Measurements from ENCODE around the gene RBBP5. TPM values are rescaled to one million over a fixed set of nuclear protein-coding genes. Genes with fewer than 3 reads are reported as not detected.

RBBP5 gene
- total RNA-seq, 1 experiment from 2014 or later = 17.3 TPM

- H3K4me3 Mint-ChIP-seq = no peak overlapping the region
- Histone ChIP-seq H3K27ac (ENCODE audit: insufficient read length, low read depth, low read length) (no peak overlapping the region), H3K23ac (ENCODE audit: insufficient read length, low read depth, low read length) (no peak overlapping the region), H4K8ac (replicated peaks; ENCODE audit: insufficient read length, low read depth, low read length) (no peak overlapping the region), H2BK5ac (ENCODE audit: insufficient read length, low read length) (no peak overlapping the region), H3K9me3 (ENCODE audit: control insufficient read depth, low read depth, low read length) (no peaks in the 10 kb centered on the region), H2AK5ac (ENCODE audit: insufficient read length, low read length) (no peak overlapping the region), H4K20me1 (ENCODE audit: control insufficient read depth, insufficient read depth, insufficient read length) (no peaks in the 10 kb centered on the region), H4K91ac (ENCODE audit: insufficient read length, low read depth, low read length) (no peak overlapping the region), H3K4me1 (ENCODE audit: insufficient read depth, low read length) (no peaks in the 10 kb centered on the region), H2BK12ac (ENCODE audit: insufficient read length, low read depth, low read length) (no peak overlapping the region), H3K4me2 (ENCODE audit: insufficient read depth, insufficient read length, low read length) (no peak overlapping the region), H4K5ac (ENCODE audit: insufficient read length, low read depth, low read length) (no peak overlapping the region), H2BK15ac (ENCODE audit: low read depth, low read length) (no peak overlapping the region; the same call in 1 of the 2 replicates), H3K56ac (ENCODE audit: insufficient read length, low read depth, low read length) (no peak overlapping the region), H3K79me2 (ENCODE audit: insufficient read depth, low read length) (no peaks in the 10 kb centered on the region), H3K14ac (ENCODE audit: insufficient read depth, low read length) (no peak overlapping the region), H3K27me3 (ENCODE audit: insufficient read depth, low read length) (no peaks in the 10 kb centered on the region), H2BK20ac (ENCODE audit: low read depth, low read length, poor library complexity, severe bottlenecking) (no peak overlapping the region), H3K18ac (ENCODE audit: insufficient read length, low read depth, low read length) (no peak overlapping the region), H2AFZ (ENCODE audit: low read length) (no peak overlapping the region), H3K79me1 (ENCODE audit: insufficient read depth, low read depth, low read length, poor library complexity, severe bottlenecking) (peaks cover 4% of the 10 kb centered on the region), H3K9ac (ENCODE audit: extremely low read depth, insufficient read length, low read length) (peak overlapping the region; percentile 22), H2BK120ac (ENCODE audit: low read depth, low read length, poor library complexity, severe bottlenecking) (no peak overlapping the region), H3T11ph (ENCODE audit: low read length) (no peak overlapping the region), H3K4ac (ENCODE audit: low read depth, low read length) (no peak overlapping the region), H3K23me2 (ENCODE audit: insufficient read length, low read depth, low read length, poor library complexity, severe bottlenecking) (no peaks in the 10 kb centered on the region)
- no CpG with 5 or more reads among the region's 9 CpGs for WGBS (ENCODE audit: extremely low coverage, insufficient read length, low lambda C conversion rate)
- no peaks in the 10 kb centered on the region for H3K27me3 Mint-ChIP-seq (ENCODE audit: low read depth)
- DNase-seq = no peak
- H3K4me1 Mint-ChIP-seq = peaks cover 4 to 5% of the 10 kb centered on the region in 2 experiments; a peak in 1 of 4 replicates
- H3K9me3 Mint-ChIP-seq = no peaks in the 10 kb centered on the region
- peaks cover 2 to 17% (median 14%) of the 10 kb centered on the region in 3 experiments; a peak in 5 of 7 replicates for H3K36me3 Mint-ChIP-seq (ENCODE audit: insufficient read depth in 1 of 3, low read depth in 3 of 3)
- H3K27ac Mint-ChIP-seq = no peak overlapping the region
- TF ChIP-seq, protein P1, sequence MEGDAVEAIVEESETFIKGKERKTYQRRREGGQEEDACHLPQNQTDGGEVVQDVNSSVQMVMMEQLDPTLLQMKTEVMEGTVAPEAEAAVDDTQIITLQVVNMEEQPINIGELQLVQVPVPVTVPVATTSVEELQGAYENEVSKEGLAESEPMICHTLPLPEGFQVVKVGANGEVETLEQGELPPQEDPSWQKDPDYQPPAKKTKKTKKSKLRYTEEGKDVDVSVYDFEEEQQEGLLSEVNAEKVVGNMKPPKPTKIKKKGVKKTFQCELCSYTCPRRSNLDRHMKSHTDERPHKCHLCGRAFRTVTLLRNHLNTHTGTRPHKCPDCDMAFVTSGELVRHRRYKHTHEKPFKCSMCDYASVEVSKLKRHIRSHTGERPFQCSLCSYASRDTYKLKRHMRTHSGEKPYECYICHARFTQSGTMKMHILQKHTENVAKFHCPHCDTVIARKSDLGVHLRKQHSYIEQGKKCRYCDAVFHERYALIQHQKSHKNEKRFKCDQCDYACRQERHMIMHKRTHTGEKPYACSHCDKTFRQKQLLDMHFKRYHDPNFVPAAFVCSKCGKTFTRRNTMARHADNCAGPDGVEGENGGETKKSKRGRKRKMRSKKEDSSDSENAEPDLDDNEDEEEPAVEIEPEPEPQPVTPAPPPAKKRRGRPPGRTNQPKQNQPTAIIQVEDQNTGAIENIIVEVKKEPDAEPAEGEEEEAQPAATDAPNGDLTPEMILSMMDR (conservative IDR thresholded peaks at IDR 0.05) = no peak
Measured at GRCh38 chr1:205170532-205171269, 48.9 kb upstream of the RBBP5 start.
